HepG2 (cell line): ENCODE data around the gene LYSMD1. TPM values are rescaled to one million over a fixed set of nuclear protein-coding genes. Genes with fewer than 3 reads are reported as not detected.
A peak's percentile ranks its signal among the peaks of the same experiment; 100 is the strongest.

Source experiments
- CERS6 ChIP-seq: sonication (generic); formaldehyde crosslinking; IDR thresholded peaks from 2 replicates; pipeline ENCODE4 v1.5.0; 2020; ENCODE audit warnings: missing genetic modification reagents
- ERF ChIP-seq: IDR thresholded peaks from 2 replicates; pipeline ENCODE4 v1.6.1; 2018; ENCODE audit warnings: missing biosample characterization, missing genetic modification reagents
- ETV6 ChIP-seq: sonication (generic); formaldehyde crosslinking; conservative IDR thresholded peaks from 2 replicates; pipeline ENCODE4 v1.4.0; 2020; ENCODE audit warnings: missing genetic modification reagents
- FLYWCH1 ChIP-seq: sonication (generic); formaldehyde crosslinking; IDR thresholded peaks from 2 replicates; pipeline ENCODE4 v1.8.1; 2023; ENCODE audit warnings: mild to moderate bottlenecking, missing genetic modification reagents
- KAT2B ChIP-seq: fragments of 150-350 bp; IDR thresholded peaks from 2 replicates; pipeline ENCODE4 v1.6.1; 2014; ENCODE audit warnings: low read depth, low read length, borderline replicate concordance
- KDM4B ChIP-seq: sonication (generic); formaldehyde crosslinking; IDR thresholded peaks from 2 replicates; pipeline ENCODE4 v1.4.0; 2020; ENCODE audit warnings: missing genetic modification reagents
- KLF15 ChIP-seq: sonication (generic); formaldehyde crosslinking; IDR thresholded peaks from 2 replicates; pipeline ENCODE4 v1.8.1; 2023; ENCODE audit warnings: borderline replicate concordance, mild to moderate bottlenecking, inconsistent platforms, missing genetic modification reagents, mixed read lengths
- MXD3 ChIP-seq: IDR thresholded peaks from 2 replicates; pipeline ENCODE4 v1.6.1; 2016; ENCODE audit warnings: mild to moderate bottlenecking, missing biosample characterization, missing genetic modification reagents
- MXI1 ChIP-seq: IDR thresholded peaks from 3 replicates; pipeline ENCODE4 v1.6.1; 2012; ENCODE audit warnings: low read depth, low read length, inconsistent platforms, borderline replicate concordance
- POLR2AphosphoS2 ChIP-seq: IDR thresholded peaks from 2 replicates; pipeline ENCODE4 v1.6.1; 2011; ENCODE audit warnings: low read depth, low read length, improper control_type of control experiment
- THAP11 ChIP-seq: IDR thresholded peaks from 2 replicates; pipeline ENCODE4 v1.6.1; 2016; ENCODE audit warnings: missing biosample characterization, missing genetic modification reagents
- ZNF101 ChIP-seq: sonication (generic); formaldehyde crosslinking; IDR thresholded peaks from 2 replicates; pipeline ENCODE4 v1.4.0; 2020; ENCODE audit warnings: mild to moderate bottlenecking, low read depth, missing genetic modification reagents, borderline replicate concordance
- ZNF143 ChIP-seq: sonication (generic); formaldehyde crosslinking; IDR thresholded peaks from 2 replicates; pipeline ENCODE4 v1.4.0; 2020; ENCODE audit warnings: missing genetic modification reagents
- ZNF20 ChIP-seq: sonication (generic); formaldehyde crosslinking; IDR thresholded peaks from 2 replicates; pipeline ENCODE4 v1.4.0; 2020; ENCODE audit warnings: mild to moderate bottlenecking, moderate library complexity, missing genetic modification reagents
- ZNF280B ChIP-seq: sonication (generic); formaldehyde crosslinking; IDR thresholded peaks from 2 replicates; pipeline ENCODE4 v1.5.0; 2020; ENCODE audit warnings: missing genetic modification reagents, mild to moderate bottlenecking, borderline replicate concordance
- ZNF333 ChIP-seq: sonication (generic); formaldehyde crosslinking; IDR thresholded peaks from 2 replicates; pipeline ENCODE4 v1.4.0; 2020; ENCODE audit warnings: mild to moderate bottlenecking, missing genetic modification reagents, borderline replicate concordance
- ZNF512 ChIP-seq: sonication (generic); formaldehyde crosslinking; IDR thresholded peaks from 2 replicates; pipeline ENCODE4 v1.4.0; 2020; ENCODE audit warnings: mild to moderate bottlenecking, missing genetic modification reagents
- ZNF577 ChIP-seq: sonication (generic); formaldehyde crosslinking; IDR thresholded peaks from 2 replicates; pipeline ENCODE4 v1.4.0; 2020; ENCODE audit warnings: mild to moderate bottlenecking, low read depth, missing genetic modification reagents, borderline replicate concordance
- ZNF629 ChIP-seq: sonication (generic); formaldehyde crosslinking; conservative IDR thresholded peaks from 2 replicates; pipeline ENCODE4 v1.5.0; 2020; ENCODE audit warnings: missing genetic modification reagents
- ZNF703 ChIP-seq: sonication (generic); formaldehyde crosslinking; IDR thresholded peaks from 2 replicates; pipeline ENCODE4 v1.5.1; 2020; ENCODE audit warnings: missing genetic modification reagents, mild to moderate bottlenecking, moderate library complexity, borderline replicate concordance
- polyA plus RNA-seq, 8 experiments: library from polyadenylated mRNA; depleted of rRNA in 3 of 8; stranded (reverse) in 7 of 8; unstranded in 1 of 8; fragments of >200 nt; fragmentation: Illumina TruSeq in 4 of 8; extraction: Trizol in 4 of 8; gene quantifications; 2 replicates each; pipeline versions ENCODE4 v1.2.1 to v1.2.3, GENCODE V29; 2011 to 2016; ENCODE audit warnings: low read depth in 4 of 8, missing spikeins in 1 of 8, mixed read lengths in 1 of 8; ENCODE audit not compliant: insufficient read depth in 1 of 8
- total RNA-seq, 5 experiments: library from RNA; depleted of rRNA; stranded (reverse); fragments of >200 nt; fragmentation: Illumina TruSeq; extraction: Trizol; gene quantifications; 2 replicates each; pipeline ENCODE4 v1.2.3, GENCODE V29; 2016; ENCODE audit warnings: low read depth in 1 of 5
- TF ChIP-seq, protein P1 (sequence below): sonication (generic); formaldehyde crosslinking; IDR thresholded peaks from 2 replicates; pipeline ENCODE4 v1.4.0; 2020; ENCODE audit warnings: missing genetic modification reagents, mild to moderate bottlenecking, borderline replicate concordance

LYSMD1 gene
- total and polyA plus RNA-seq, 2 of the 13 experiments (the other 11 are each of a cell fraction or from before 2014, with no cell fraction given), result 3.8 to 4.8 TPM

GRCh38 chr1:151189637-151190445 lies 24.1 kb upstream of the LYSMD1 start, which contains the start of gene VPS72 (continued):
- TF ChIP-seq THAP11 (CRISPR knock-in tag) (peak; percentile 96), ERF (peak; percentile 91), ETV6 (peak; percentile 36; the same call in 1 of the 2 replicates), POLR2AphosphoS2 (peak; percentile 97), KDM4B (peak; percentile 79; the same call in 1 of the 2 replicates), KLF15 (CRISPR knock-in tag) (no peak), ZNF629 (CRISPR knock-in tag) (no peak; the same call in 1 of the 2 replicates), ZNF577 (no peak), ZNF333 (CRISPR knock-in tag) (no peak), ZNF101 (CRISPR knock-in tag) (no peak), ZNF280B (peak; percentile 55; the same call in 1 of the 2 replicates), MXI1 (peak; percentile 85; the same call in 2 of the 3 replicates), ZNF703 (CRISPR knock-in tag) (no peak), FLYWCH1 (peak; percentile 55; the same call in 1 of the 2 replicates), MXD3 (CRISPR knock-in tag) (peak; percentile 90), ZNF512 (no peak), ZNF20 (CRISPR knock-in tag) (no peak), KAT2B (no peak), CERS6 (CRISPR knock-in tag) (no peak), ZNF143 (peak; percentile 80)
- TF ChIP-seq, protein P1, sequence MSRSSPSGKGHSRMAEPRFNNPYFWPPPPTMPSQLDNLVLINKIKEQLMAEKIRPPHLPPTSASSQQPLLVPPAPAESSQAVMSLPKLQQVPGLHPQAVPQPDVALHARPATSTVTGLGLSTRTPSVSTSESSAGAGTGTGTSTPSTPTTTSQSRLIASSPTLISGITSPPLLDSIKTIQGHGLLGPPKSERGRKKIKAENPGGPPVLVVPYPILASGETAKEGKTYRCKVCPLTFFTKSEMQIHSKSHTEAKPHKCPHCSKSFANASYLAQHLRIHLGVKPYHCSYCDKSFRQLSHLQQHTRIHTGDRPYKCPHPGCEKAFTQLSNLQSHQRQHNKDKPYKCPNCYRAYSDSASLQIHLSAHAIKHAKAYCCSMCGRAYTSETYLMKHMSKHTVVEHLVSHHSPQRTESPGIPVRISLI (CRISPR knock-in tag), result no peak
